HEK293T (cell line): Measurements from ENCODE around the gene ADCY10.

ENCODE experiments used
- CTCF ChIA-PET: fragments of 350-600 bp; formaldehyde crosslinking; extraction: SDS; loops from one replicate; lab custom pipeline; 2021; ENCODE audit warnings: antibody characterized with exemption, inconsistent platforms; lab: Yijun Ruan, JAX
- POLR2A ChIA-PET: fragments of 350-600 bp; formaldehyde crosslinking; extraction: SDS; loops from one replicate; lab custom pipeline; 2020; ENCODE audit warnings: antibody characterized with exemption, inconsistent platforms; lab: Yijun Ruan, JAX
- DNase-seq: peaks from one replicate; pipeline ENCODE4 v3.0.0; 2012; ENCODE audit warnings: mixed read lengths; ENCODE audit errors: extremely low spot score
- ARNT ChIP-seq: fragments of 450-650 bp; IDR thresholded peaks from 2 replicates; pipeline ENCODE4 v1.6.1; 2017; ENCODE audit warnings: mild to moderate bottlenecking
- BHLHE40 ChIP-seq: fragments of 450-650 bp; IDR thresholded peaks from 2 replicates; pipeline ENCODE4 v1.6.1; 2016; ENCODE audit warnings: mild to moderate bottlenecking, moderate library complexity, borderline replicate concordance
- CTBP1 ChIP-seq: fragments of 450-650 bp; IDR thresholded peaks from 2 replicates; pipeline ENCODE4 v1.6.1; 2016; ENCODE audit warnings: borderline replicate concordance
- ELF4 ChIP-seq: fragments of 450-650 bp; IDR thresholded peaks from 2 replicates; pipeline ENCODE4 v1.6.1; 2017; ENCODE audit warnings: antibody characterized with exemption
- FOXA1 ChIP-seq: fragments of 450-650 bp; IDR thresholded peaks from 2 replicates; pipeline ENCODE4 v1.6.1; 2016; ENCODE audit warnings: mild to moderate bottlenecking
- FOXK2 ChIP-seq: fragments of 450-650 bp; IDR thresholded peaks from 2 replicates; pipeline ENCODE4 v1.6.1; 2016; ENCODE audit warnings: mild to moderate bottlenecking
- FOXM1 ChIP-seq: fragments of 450-650 bp; IDR thresholded peaks from 2 replicates; pipeline ENCODE4 v1.6.1; 2017; ENCODE audit warnings: mild to moderate bottlenecking, borderline replicate concordance
- HDGF ChIP-seq: fragments of 450-650 bp; IDR thresholded peaks from 2 replicates; pipeline ENCODE4 v1.6.1; 2017; ENCODE audit warnings: antibody characterized with exemption, borderline replicate concordance
- L3MBTL2 ChIP-seq: fragments of 450-650 bp; conservative IDR thresholded peaks from 2 replicates; pipeline ENCODE4 v1.6.1; 2016; ENCODE audit warnings: mild to moderate bottlenecking
- LEF1 ChIP-seq: fragments of 450-650 bp; IDR thresholded peaks from 2 replicates; pipeline ENCODE4 v1.6.1; 2017; ENCODE audit warnings: mild to moderate bottlenecking, borderline replicate concordance
- NFRKB ChIP-seq: fragments of 450-650 bp; IDR thresholded peaks from 2 replicates; pipeline ENCODE4 v1.6.1; 2016; ENCODE audit warnings: mild to moderate bottlenecking, moderate library complexity
- PKNOX1 ChIP-seq: fragments of 450-650 bp; IDR thresholded peaks from 2 replicates; pipeline ENCODE4 v1.6.1; 2016
- SP1 ChIP-seq: fragments of 450-650 bp; IDR thresholded peaks from 2 replicates; pipeline ENCODE4 v1.6.1; 2017
- SUZ12 ChIP-seq: fragments of 450-650 bp; IDR thresholded peaks from 2 replicates; pipeline ENCODE4 v1.6.1; 2016; ENCODE audit warnings: mild to moderate bottlenecking
- TARDBP ChIP-seq: fragments of 450-650 bp; IDR thresholded peaks from 2 replicates; pipeline ENCODE4 v1.6.1; 2016
- ZNF384 ChIP-seq: fragments of 450-650 bp; IDR thresholded peaks from 2 replicates; pipeline ENCODE4 v1.6.1; 2016

Gene ADCY10

DNA sequence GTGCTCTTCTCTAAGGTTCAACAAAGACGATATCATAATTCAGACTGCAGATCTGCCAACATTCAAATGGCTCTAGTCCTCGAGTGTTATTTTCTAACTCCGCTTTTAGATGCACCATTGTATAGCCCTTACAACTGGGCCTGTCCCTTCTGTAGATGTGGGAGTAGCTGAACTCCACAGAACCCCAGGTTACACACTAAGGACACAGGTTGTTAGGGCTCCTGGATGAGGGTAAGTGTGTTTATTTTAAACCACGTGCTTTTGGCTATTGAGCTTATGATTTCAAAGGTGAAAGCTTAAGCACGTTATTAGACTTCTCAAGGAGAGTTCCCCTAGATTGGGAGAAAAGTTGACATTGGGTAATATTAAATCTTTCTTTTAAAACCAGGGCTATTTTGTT, 127.4 kb downstream of the ADCY10 start:
- DNase-seq, result no peak
- ChIA-PET POLR2A (no interaction called here), CTCF (no interaction called here)
- TF ChIP-seq PKNOX1, result no peak
- TF ChIP-seq FOXK2, result no peak
- TF ChIP-seq SUZ12, result no peak
- TF ChIP-seq LEF1, result no peak
- TF ChIP-seq ZNF384, result no peak
- TF ChIP-seq FOXA1, result no peak
- TF ChIP-seq L3MBTL2, result no peak
- TF ChIP-seq FOXM1, result no peak
- TF ChIP-seq ARNT, result no peak
- no peak for TF ChIP-seq ELF4
- TF ChIP-seq NFRKB, result no peak
- TF ChIP-seq BHLHE40, result no peak
- no peak for TF ChIP-seq HDGF
- no peak for TF ChIP-seq TARDBP
- no peak for TF ChIP-seq CTBP1
- TF ChIP-seq SP1, result no peak

DNA sequence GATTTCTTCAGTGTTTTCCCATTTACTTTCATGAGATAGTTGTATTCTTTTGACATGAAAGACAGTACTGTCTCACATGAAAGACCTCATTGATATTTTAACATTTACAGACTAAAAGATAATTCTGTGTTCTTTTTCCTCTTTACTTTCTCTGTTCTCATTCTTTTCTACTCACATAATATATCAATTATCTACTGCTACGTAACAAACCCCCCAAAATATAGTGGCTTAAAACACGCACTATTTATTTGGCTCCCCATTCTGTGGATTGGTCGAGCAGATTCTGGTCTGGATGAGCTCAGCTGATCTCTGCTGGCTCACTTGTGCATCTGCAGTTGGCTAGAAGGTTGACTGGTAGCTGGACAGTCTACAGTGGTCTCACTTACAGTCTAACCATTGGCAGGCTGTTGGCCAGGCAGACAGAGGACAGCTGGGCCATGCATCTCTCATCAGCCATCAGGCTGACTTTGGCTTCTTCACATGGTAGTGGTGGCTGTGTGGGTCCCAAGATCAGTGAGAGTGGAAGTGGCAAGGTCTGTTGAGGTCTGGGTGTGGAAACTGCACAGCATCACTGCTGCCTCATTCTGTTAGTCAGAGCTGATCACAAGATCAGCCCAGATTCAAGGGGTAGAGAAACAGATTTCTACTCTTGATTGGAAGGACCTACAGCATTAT, 128.9 kb downstream of the ADCY10 start:
- CTCF ChIA-PET, result interaction anchor here (0.6 kb wide), 1 partner anchor 15 kb away, joined by 3 read pairs; no protein-coding TSS in a partner anchor
- TF ChIP-seq CTBP1 (no peak), ZNF384 (no peak), LEF1 (no peak), FOXM1 (no peak), HDGF (no peak), FOXK2 (no peak), PKNOX1 (no peak), ELF4 (no peak)
- DNase-seq, result no peak
- POLR2A ChIA-PET, result no interaction called here

DNA sequence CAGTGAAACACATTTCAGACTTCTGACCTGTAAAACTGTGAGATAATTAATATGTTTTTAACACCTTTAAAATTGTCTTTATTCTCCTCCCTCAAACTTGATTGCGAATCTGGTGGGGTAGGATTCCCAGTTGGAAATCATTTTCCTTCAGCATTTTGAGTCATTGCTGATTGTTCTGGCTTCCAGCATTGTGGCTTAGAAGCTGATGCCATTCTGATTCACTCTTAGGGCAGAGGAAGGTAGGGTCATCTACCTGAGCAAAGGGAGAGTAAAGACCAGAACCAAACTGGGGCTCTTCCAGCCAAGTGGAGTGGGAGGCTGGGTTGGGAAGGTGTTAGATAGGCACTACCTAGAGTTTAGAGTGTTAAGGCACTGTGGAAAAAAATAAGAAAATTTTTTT, 131.0 kb downstream of the ADCY10 start:
- TF ChIP-seq HDGF, result no peak
- TF ChIP-seq FOXM1, result no peak
- TF ChIP-seq CTBP1, result no peak
- TF ChIP-seq LEF1, result no peak
- no peak for TF ChIP-seq SP1
- no peak for TF ChIP-seq NFRKB
- TF ChIP-seq ELF4, result no peak
- no peak for TF ChIP-seq PKNOX1
- TF ChIP-seq L3MBTL2, result no peak
- no peak for TF ChIP-seq FOXK2
- no peak for TF ChIP-seq ZNF384
- no peak for TF ChIP-seq TARDBP
- POLR2A ChIA-PET, result no interaction called here
- CTCF ChIA-PET, result no interaction called here
- DNase-seq, result no peak

DNA sequence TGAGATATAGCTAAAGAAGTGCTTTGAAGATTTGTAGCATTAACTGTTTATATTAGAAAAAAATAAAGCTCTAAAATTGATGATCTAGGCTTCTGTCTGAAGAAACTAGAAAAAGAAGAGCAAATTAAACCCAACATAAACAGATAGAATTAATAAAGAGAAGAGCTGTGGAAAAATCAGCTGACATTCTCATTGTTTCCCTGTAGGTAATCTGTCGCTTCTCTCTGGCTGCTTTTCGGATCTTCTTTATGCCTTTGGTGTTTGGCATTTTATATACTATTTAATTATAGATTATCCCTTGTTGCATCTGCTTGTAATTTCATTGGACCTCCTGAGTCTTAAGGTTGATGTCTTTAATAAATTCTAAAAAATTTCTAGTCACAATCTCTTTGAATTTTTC, 132.4 kb downstream of the ADCY10 start:
- ChIA-PET POLR2A (no interaction called here), CTCF (no interaction called here)
- TF ChIP-seq ELF4 (no peak), NFRKB (no peak), FOXM1 (no peak), SP1 (no peak), BHLHE40 (no peak), CTBP1 (no peak), FOXA1 (no peak)
- no peak for DNase-seq

GRCh38 chr1:167777269-167777650, 136.7 kb downstream of the ADCY10 start:
- ChIA-PET POLR2A (no interaction called here), CTCF (no interaction called here)
- TF ChIP-seq SP1 (no peak), TARDBP (no peak), BHLHE40 (no peak), ELF4 (no peak), PKNOX1 (no peak), CTBP1 (no peak)
- DNase-seq, result no peak

GRCh38 chr1:167776616-167777268, 137.2 kb downstream of the ADCY10 start:
- TF ChIP-seq CTBP1 (no peak), ARNT (no peak), SP1 (no peak)
- ChIA-PET POLR2A (no interaction called here), CTCF (no interaction called here)
- no peak for DNase-seq
